Sigmoid colon (tissue), 7 donors: ENCODE measurements around the gene DAB2. TPM values are rescaled to one million over a fixed set of nuclear protein-coding genes. Genes with fewer than 3 reads are reported as not detected.

ENCODE experiments used
- DNase-seq: peaks from one replicate; pipeline ENCODE4 v3.0.0-alpha.2; 2019
- H3K27ac ChIP-seq, 4 donors: fragments of 200-600 bp; sonication (generic); one replicate each; pipeline ENCODE4 v1.5.1; 2016 to 2019; ENCODE audit warnings: mild to moderate bottlenecking in 1 of 4
- H3K27me3 ChIP-seq, 3 donors: fragments of 200-600 bp; sonication (generic); one replicate each; pipeline ENCODE4 v1.5.1; 2019; ENCODE audit warnings: mild to moderate bottlenecking in 1 of 3
- H3K36me3 ChIP-seq, 4 donors: fragments of 200-600 bp; sonication (generic); one replicate each; pipeline ENCODE4 v1.5.1; 2016 to 2019
- H3K4me1 ChIP-seq, 4 donors: fragments of 200-600 bp; sonication (generic); one replicate each; pipeline ENCODE4 v1.5.1; 2017 to 2019
- H3K4me3 ChIP-seq, 4 donors: fragments of 200-600 bp; sonication (generic); one replicate each; pipeline ENCODE4 v1.5.1; 2017 to 2019; ENCODE audit warnings: mild to moderate bottlenecking in 2 of 4, moderate library complexity in 1 of 4
- H3K9me3 ChIP-seq, 4 donors: fragments of 200-600 bp in 3 of 4; sonication (generic) in 3 of 4; one replicate each; pipeline versions ENCODE4 v1.5.1 to v1.6.1; 2013 to 2019
- EP300 ChIP-seq, 4 donors: sonication (generic); formaldehyde crosslinking; IDR thresholded peaks; one replicate each; pipeline ENCODE4 v1.6.1; 2017; ENCODE audit warnings: antibody characterized with exemption in 4 of 4
- POLR2A ChIP-seq, 2 donors: fragments of 450-650 bp; IDR thresholded peaks; one replicate each; pipeline ENCODE4 v1.6.1; 2016; ENCODE audit warnings: antibody characterized with exemption in 2 of 2, mild to moderate bottlenecking in 2 of 2, moderate library complexity in 2 of 2
- POLR2AphosphoS5 ChIP-seq, 4 donors: sonication (generic); formaldehyde crosslinking; IDR thresholded peaks; one replicate each; pipeline ENCODE4 v1.6.1; 2017; ENCODE audit warnings: antibody characterized with exemption in 4 of 4
- WGBS, 2 donors: extraction: QIAGEN DNeasy Blood & Tissue Kit; methylation state at CpG; one replicate each; pipeline ENCODE4 v1.1.7; 2013; 5-methylcytosine and 5-hydroxymethylcytosine counted together
- intact Hi-C: fragments of 100-400 bp; cut with DNase I; formaldehyde crosslinking; loops from one replicate; pipeline ENCODE4 v1.15.1; 2023
- polyA plus RNA-seq, 3 donors: library from polyadenylated mRNA; stranded (reverse); fragments of 200-250 nt; gene quantifications; one replicate each; pipeline ENCODE4 v1.2.3, GENCODE V29; 2013
- total RNA-seq, 4 donors: library from RNA; depleted of rRNA; stranded (reverse); fragments of >200 nt; gene quantifications; one replicate each; pipeline ENCODE4 v1.1.0, GENCODE V29; 2016
- TF ChIP-seq, protein P1 (sequence below), 4 experiments: fragments of 450-650 bp in 3 of 4; fragments of 200-600 bp in 1 of 4; IDR thresholded peaks; one replicate each; pipeline ENCODE4 v1.5.1; 2016 to 2019; ENCODE audit warnings: antibody characterized with exemption in 4 of 4, mild to moderate bottlenecking in 3 of 4, moderate library complexity in 2 of 4
- donor health status: healthy with polysubstance abuse.
- donor health status: Bipolar disorder and iron deficiency.
- donor health status: healthy.

Gene DAB2
- total and polyA plus RNA-seq, 7 donors: 17.9 to 74.1 (median 55.0) TPM

DNA sequence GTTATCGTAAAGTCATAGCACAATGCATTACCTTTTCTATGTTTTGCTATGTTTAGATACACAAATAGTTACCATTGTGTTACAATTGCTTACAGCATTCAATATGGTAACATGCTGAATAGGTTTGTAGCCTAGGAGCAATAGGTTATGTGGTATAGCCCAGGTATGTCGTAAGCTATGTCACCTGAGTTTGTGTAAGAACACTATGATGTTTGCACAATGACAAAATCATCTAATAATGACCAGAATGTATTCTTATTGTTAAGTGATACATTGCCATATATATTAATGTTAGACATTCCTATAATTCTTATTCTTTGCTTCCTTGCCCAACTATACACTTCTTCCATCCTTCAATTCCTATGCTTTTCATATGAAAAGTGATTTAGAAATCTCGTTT, 18.2 kb upstream of the DAB2 start:
- no peak for TF ChIP-seq POLR2A (IDR thresholded peaks at IDR 0.05)
- WGBS, 2 donors: 75 to 91% methylated on average over 3 of the region's 3 CpGs
- Histone ChIP-seq H3K36me3 (no peaks in the 10 kb centered on the region), H3K4me1 (peaks cover 0 to 16% (median 5%) of the 10 kb centered on the region in 4 donors), H3K9me3 (no peaks in the 10 kb centered on the region), H3K27me3 (no peaks in the 10 kb centered on the region), H3K4me3 (no peak overlapping the region), H3K27ac (no peak overlapping the region)
- no peak for DNase-seq
- intact Hi-C loops: no loop called here

DNA sequence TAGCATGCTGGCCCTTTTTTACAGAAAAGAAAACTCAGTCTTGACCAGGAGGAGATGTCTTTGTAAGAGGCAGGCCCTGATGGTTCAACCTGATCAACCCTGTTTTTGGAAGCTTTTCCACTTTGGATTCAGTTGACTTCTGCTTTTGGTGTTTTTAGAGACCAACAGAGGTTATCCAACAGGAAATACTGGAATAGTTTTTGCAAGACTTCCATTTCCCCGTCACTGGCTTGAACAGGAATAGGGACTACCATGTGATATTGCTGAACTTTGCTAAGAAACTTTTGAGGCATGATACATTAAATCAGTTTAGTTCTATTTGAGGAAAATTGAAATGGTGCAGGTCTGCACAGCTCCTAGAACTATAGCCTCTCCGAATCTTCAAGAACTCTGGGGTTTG, 17.1 kb upstream of the DAB2 start:
- no peak overlapping the region for H3K4me3 ChIP-seq
- H3K27ac ChIP-seq: peak overlapping the region in 3 of 4 donors; percentile 8 to 24 (median 13)
- H3K4me1 ChIP-seq: peaks cover 0 to 23% (median 7%) of the 10 kb centered on the region in 4 donors
- no peaks in the 10 kb centered on the region for H3K36me3 ChIP-seq
- no peak for DNase-seq
- no peaks in the 10 kb centered on the region for H3K9me3 ChIP-seq
- 73 to 88% methylated on average over 2 of the region's 2 CpGs for WGBS, 2 donors
- H3K27me3 ChIP-seq: no peaks in the 10 kb centered on the region
- TF ChIP-seq EP300 (IDR thresholded peaks at IDR 0.05): no peak
- no peak for TF ChIP-seq POLR2AphosphoS5 (IDR thresholded peaks at IDR 0.05)
- no peak for TF ChIP-seq POLR2A (IDR thresholded peaks at IDR 0.05)
- TF ChIP-seq, protein P1, sequence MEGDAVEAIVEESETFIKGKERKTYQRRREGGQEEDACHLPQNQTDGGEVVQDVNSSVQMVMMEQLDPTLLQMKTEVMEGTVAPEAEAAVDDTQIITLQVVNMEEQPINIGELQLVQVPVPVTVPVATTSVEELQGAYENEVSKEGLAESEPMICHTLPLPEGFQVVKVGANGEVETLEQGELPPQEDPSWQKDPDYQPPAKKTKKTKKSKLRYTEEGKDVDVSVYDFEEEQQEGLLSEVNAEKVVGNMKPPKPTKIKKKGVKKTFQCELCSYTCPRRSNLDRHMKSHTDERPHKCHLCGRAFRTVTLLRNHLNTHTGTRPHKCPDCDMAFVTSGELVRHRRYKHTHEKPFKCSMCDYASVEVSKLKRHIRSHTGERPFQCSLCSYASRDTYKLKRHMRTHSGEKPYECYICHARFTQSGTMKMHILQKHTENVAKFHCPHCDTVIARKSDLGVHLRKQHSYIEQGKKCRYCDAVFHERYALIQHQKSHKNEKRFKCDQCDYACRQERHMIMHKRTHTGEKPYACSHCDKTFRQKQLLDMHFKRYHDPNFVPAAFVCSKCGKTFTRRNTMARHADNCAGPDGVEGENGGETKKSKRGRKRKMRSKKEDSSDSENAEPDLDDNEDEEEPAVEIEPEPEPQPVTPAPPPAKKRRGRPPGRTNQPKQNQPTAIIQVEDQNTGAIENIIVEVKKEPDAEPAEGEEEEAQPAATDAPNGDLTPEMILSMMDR (IDR thresholded peaks at IDR 0.05): no peak
- intact Hi-C loops: no loop called here

DNA sequence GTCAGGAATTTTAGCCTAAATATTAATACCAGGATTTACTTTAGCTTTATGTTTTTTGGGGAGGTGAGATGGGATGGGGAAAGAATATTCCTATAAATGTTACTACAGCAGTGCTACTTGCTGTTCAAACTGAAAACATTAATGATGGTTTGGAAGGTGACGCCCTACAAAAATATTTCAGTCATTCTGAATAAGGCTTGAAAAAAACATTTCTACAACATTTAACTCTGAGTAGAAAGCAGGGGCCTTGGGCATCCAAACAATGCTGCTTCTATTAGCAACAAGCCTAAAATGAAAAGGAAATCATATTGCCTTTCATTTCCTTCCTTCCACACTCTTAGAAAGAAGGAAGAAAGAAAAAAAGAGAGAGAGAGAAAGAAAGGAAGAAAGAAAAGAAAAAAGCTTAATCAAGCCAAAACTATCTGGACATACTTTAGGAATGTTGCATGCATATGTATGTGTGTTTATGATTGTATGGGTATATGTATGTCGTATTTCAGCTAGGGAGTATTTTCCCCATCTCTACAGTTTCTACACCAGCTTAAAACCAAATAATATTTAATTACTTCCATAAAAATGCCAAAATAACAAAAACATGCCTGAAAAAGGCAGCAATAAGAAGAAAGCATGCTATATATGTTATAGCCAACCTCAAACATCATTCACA, 16.3 kb upstream of the DAB2 start:
- Histone ChIP-seq H3K27ac (peak overlapping the region in 3 of 4 donors; percentile 8 to 24 (median 13)), H3K27me3 (no peaks in the 10 kb centered on the region), H3K4me1 (peaks cover 0 to 23% (median 7%) of the 10 kb centered on the region in 4 donors), H3K36me3 (no peaks in the 10 kb centered on the region), H3K9me3 (no peaks in the 10 kb centered on the region), H3K4me3 (no peak overlapping the region)
- WGBS, 2 donors: 88 to 92% methylated on average over 2 of the region's 2 CpGs
- intact Hi-C loops: no loop called here
- DNase-seq: no peak
- TF ChIP-seq POLR2A (IDR thresholded peaks at IDR 0.05): no peak
- TF ChIP-seq, protein P1 (IDR thresholded peaks at IDR 0.05): no peak
- TF ChIP-seq POLR2AphosphoS5 (IDR thresholded peaks at IDR 0.05): no peak
- TF ChIP-seq EP300 (IDR thresholded peaks at IDR 0.05): no peak

DNA sequence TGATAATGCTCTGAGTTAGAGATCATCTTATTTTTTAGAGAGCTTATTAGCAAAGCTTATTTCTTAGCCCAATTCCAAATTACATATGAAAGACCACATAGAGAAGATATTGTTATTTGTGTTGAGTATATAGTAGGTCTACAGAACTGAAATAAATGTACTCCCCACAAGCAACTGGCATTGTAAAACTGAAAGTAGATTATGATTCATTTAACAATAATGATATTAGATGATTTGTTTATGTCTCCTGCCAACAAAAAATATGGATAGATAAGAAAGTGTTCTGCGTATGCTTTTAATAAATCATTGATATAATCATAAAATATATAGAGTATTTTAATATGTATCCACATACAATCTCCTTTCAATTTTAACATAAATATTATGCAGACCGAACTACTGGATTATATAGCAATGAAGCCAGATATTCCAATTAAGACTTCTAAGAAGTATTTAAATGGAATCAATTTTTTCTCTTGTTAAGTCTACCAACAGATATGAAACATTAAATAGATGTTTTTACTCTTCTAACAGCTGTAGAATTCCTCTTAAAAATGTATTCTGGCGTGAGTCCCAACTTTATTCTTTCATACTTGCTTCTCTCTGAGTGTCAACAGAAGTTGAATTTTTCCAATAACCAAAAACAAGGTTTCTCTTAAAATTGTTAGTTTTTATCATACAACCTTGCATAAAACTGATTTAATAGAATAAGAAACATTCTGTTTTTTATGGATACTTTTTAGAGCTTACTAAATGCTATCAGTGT, 15.6 kb upstream of the DAB2 start:
- peak overlapping the region in 2 of 4 donors; percentile 7 to 24 for H3K27ac ChIP-seq
- DNase-seq: no peak
- WGBS, 2 donors: 83 to 86% methylated on average over 3 of the region's 3 CpGs

More for the DNA sequence above, 15.6 kb upstream of the DAB2 start:
- peaks cover 0 to 23% (median 7%) of the 10 kb centered on the region in 4 donors for H3K4me1 ChIP-seq
- H3K4me3 ChIP-seq: no peak overlapping the region
- intact Hi-C loops: no loop called here
- H3K9me3 ChIP-seq: no peaks in the 10 kb centered on the region
- TF ChIP-seq, protein P1 (IDR thresholded peaks at IDR 0.05): no peak
- TF ChIP-seq POLR2A (IDR thresholded peaks at IDR 0.05): no peak
- TF ChIP-seq POLR2AphosphoS5 (IDR thresholded peaks at IDR 0.05): no peak
- TF ChIP-seq EP300 (IDR thresholded peaks at IDR 0.05): no peak
- no peaks in the 10 kb centered on the region for H3K27me3 ChIP-seq
- H3K36me3 ChIP-seq: no peaks in the 10 kb centered on the region
